NCI-H1417 treated with DMSO at 0.1 percent for 48 hours (cell line): ENCODE measurements around the gene ANKHD1.

Experiments
- DNase-seq: peaks from one replicate; lab custom pipeline; 2025; lab: John Stamatoyannopoulos, UW

ANKHD1 gene

GRCh38 chr5:140371356-140372151 is 30.1 kb upstream of the ANKHD1 start:
- no peak for DNase-seq

- no peak for DNase-seq
These were observed 28.6 kb upstream of the ANKHD1 start for GRCh38 chr5:140372971-140373487.

GRCh38 chr5:140381351-140381750 is 20.3 kb upstream of the ANKHD1 start:
- no peak for DNase-seq

GRCh38 chr5:140381972-140382371 is 19.7 kb upstream of the ANKHD1 start:
- no peak for DNase-seq

GRCh38 chr5:140382866-140383265 is 18.8 kb upstream of the ANKHD1 start:
- DNase-seq = no peak

GRCh38 chr5:140383300-140383699 is 18.3 kb upstream of the ANKHD1 start:
- DNase-seq = no peak

GRCh38 chr5:140388052-140388451 is 13.6 kb upstream of the ANKHD1 start:
- no peak for DNase-seq

GRCh38 chr5:140391312-140391711 is 10.3 kb upstream of the ANKHD1 start:
- no peak for DNase-seq

GRCh38 chr5:140391732-140392131 is 9.9 kb upstream of the ANKHD1 start:
- no peak for DNase-seq

- no peak for DNase-seq
These were observed 7.9 kb upstream of the ANKHD1 start for GRCh38 chr5:140393738-140394137.

GRCh38 chr5:140398379-140398811 is 3.2 kb upstream of the ANKHD1 start:
- DNase-seq = no peak

GRCh38 chr5:140399979-140400729 is 1.5 kb upstream of the ANKHD1 start:
- DNase-seq = no peak

- DNase-seq = peak; percentile 59
These were observed 787 bp upstream of the ANKHD1 start for GRCh38 chr5:140400730-140401361.

GRCh38 chr5:140402258-140403074 is 833 bp downstream of the ANKHD1 start:
- no peak for DNase-seq

- DNase-seq = no peak
These were observed 2.0 kb downstream of the ANKHD1 start for GRCh38 chr5:140403613-140404012.

- DNase-seq = no peak
These were observed 7.2 kb downstream of the ANKHD1 start for GRCh38 chr5:140408750-140409241.

GRCh38 chr5:140413230-140413629 is 11.6 kb downstream of the ANKHD1 start:
- DNase-seq = no peak

GRCh38 chr5:140417235-140417634 is 15.6 kb downstream of the ANKHD1 start:
- no peak for DNase-seq

GRCh38 chr5:140418862-140419520 is 17.4 kb downstream of the ANKHD1 start:
- DNase-seq = no peak

- DNase-seq = no peak
These were observed 18.6 kb downstream of the ANKHD1 start for GRCh38 chr5:140420226-140420570.
